ENCODE results near the gene CPEB1. TPM values are rescaled to one million over a fixed set of nuclear protein-coding genes. Genes with fewer than 3 reads are reported as not detected.

CPEB1 gene
- polyA plus RNA-seq, 2 of the 4 experiments (the other 2 are of a cell fraction), result 2.7 to 7.0 TPM

DNA sequence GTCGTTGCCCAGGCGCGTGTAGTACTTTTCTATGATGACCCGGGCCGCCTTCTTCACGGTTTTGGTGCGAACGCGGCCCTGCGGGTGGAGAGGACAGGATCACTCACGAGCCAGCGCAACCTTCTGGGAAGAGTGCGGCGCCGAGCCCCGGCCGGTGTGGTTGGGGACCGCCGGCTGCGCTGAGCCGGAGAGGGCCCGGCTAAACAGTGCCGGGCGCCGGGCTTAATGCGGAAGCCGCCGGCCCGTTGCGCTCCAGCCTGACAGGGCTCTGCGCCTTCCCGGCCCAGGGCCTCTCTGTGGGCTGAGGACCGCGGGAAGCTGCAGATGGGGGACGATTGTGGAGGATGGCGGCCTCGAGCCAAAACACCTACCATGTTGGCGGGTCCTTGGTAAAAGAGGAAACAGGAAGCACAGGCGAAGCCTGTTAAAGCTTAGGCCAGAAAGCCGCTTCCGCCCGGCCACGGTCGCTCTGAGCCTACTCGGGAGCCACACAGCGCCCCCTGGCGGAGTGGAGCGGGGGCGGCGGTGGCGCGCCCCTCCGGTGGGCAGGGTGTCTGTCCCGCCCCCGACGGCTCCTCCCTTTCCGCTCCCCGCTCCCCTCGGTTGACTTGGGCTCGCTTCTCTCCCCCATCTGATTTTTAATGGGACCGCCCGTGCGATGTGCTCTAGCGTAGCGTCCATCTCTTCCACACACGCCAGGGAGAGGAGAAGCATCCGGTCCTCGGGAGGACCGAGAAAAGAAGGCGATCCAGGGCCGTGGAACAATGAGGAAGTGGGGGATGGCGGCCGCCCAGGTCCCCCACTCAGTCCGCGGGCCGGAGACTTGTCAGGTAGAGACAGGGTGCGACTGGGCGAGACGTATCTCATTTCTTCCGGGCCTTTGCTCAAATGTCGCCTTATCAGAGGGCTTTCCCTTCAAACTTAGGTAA lies 106.8 kb downstream of the CPEB1 start, which contains the start of gene RPS17 (continued):
- TF ChIP-seq, protein P1, sequence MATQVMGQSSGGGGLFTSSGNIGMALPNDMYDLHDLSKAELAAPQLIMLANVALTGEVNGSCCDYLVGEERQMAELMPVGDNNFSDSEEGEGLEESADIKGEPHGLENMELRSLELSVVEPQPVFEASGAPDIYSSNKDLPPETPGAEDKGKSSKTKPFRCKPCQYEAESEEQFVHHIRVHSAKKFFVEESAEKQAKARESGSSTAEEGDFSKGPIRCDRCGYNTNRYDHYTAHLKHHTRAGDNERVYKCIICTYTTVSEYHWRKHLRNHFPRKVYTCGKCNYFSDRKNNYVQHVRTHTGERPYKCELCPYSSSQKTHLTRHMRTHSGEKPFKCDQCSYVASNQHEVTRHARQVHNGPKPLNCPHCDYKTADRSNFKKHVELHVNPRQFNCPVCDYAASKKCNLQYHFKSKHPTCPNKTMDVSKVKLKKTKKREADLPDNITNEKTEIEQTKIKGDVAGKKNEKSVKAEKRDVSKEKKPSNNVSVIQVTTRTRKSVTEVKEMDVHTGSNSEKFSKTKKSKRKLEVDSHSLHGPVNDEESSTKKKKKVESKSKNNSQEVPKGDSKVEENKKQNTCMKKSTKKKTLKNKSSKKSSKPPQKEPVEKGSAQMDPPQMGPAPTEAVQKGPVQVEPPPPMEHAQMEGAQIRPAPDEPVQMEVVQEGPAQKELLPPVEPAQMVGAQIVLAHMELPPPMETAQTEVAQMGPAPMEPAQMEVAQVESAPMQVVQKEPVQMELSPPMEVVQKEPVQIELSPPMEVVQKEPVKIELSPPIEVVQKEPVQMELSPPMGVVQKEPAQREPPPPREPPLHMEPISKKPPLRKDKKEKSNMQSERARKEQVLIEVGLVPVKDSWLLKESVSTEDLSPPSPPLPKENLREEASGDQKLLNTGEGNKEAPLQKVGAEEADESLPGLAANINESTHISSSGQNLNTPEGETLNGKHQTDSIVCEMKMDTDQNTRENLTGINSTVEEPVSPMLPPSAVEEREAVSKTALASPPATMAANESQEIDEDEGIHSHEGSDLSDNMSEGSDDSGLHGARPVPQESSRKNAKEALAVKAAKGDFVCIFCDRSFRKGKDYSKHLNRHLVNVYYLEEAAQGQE (IDR thresholded peaks at IDR 0.05), result no peak; the same call in 1 of the 2 replicates
- TF ChIP-seq RFX5 (IDR thresholded peaks at IDR 0.05), result 0 out of 2 replicates have a peak, but pooled peaks have one; percentile 30
- peak; percentile 93 for TF ChIP-seq PHF8 (IDR thresholded peaks at IDR 0.05; ENCODE audit: borderline replicate concordance, low read depth)
- TF ChIP-seq, protein P2, sequence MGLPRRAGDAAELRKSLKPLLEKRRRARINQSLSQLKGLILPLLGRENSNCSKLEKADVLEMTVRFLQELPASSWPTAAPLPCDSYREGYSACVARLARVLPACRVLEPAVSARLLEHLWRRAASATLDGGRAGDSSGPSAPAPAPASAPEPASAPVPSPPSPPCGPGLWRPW (IDR thresholded peaks at IDR 0.05), result no peak
- TF ChIP-seq, protein P3, sequence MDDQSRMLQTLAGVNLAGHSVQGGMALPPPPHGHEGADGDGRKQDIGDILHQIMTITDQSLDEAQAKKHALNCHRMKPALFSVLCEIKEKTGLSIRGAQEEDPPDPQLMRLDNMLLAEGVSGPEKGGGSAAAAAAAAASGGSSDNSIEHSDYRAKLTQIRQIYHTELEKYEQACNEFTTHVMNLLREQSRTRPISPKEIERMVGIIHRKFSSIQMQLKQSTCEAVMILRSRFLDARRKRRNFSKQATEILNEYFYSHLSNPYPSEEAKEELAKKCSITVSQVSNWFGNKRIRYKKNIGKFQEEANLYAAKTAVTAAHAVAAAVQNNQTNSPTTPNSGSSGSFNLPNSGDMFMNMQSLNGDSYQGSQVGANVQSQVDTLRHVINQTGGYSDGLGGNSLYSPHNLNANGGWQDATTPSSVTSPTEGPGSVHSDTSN (IDR thresholded peaks at IDR 0.05), result peak; percentile 68

DNA sequence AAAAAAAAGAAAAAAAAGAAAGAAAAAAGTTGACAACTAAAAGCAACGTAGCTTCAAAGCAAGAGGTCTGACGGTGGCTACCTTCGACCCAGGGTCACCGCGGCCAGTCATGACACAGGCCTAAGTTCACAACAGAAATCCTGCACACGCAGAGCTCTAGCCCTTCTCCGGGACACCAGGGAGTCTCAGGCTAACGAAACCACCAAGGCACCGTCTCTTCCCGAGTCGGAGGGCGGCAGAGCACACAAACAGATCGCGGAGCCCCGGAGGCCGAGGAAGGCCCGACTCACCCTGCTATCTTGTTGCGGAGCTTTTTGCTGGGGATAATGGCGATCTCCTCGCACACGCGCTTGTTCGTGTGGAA lies 107.5 kb downstream of the CPEB1 start:
- peaks cover 28% of the 10 kb centered on the region for H3K4me1 ChIP-seq
- CTCF ChIA-PET, result interaction anchor here (0.6 to 8.3 kb wide), 25 partner anchors 9 to 492 kb away, joined by 3 to 108 read pairs (median 3); partner anchors contain the start of genes C15orf40, CPEB1 and WHAMM
- POLR2A ChIA-PET, result interaction anchor here (1.0 to 2.8 kb wide), 18 partner anchors 9 to 1028 kb away, joined by 3 to 52 read pairs (median 5); partner anchors contain the start of genes C15orf40, CPEB1, EFL1 and RAMAC
- H3K4me3 ChIP-seq, result peak overlapping the region; percentile 79
- H3K9me3 ChIP-seq, result no peaks in the 10 kb centered on the region
- peak overlapping the region; percentile 95 for H3K4me2 ChIP-seq
- TF ChIP-seq ESRRA (IDR thresholded peaks at IDR 0.05; ENCODE audit: borderline replicate concordance, low read length) (no peak), FOXS1 (CRISPR knock-in tag; IDR thresholded peaks at IDR 0.05) (no peak), HDAC2 (IDR thresholded peaks at IDR 0.05) (no peak), PHF8 (IDR thresholded peaks at IDR 0.05; ENCODE audit: borderline replicate concordance, low read depth) (no peak), HOXB13 (CRISPR knock-in tag; IDR thresholded peaks at IDR 0.05; ENCODE audit: low read depth) (no peak), CHD2 (IDR thresholded peaks at IDR 0.05; ENCODE audit: low read length, partially characterized antibody) (no peak), HEYL (CRISPR knock-in tag; IDR thresholded peaks at IDR 0.05) (no peak), EP300 (IDR thresholded peaks at IDR 0.05) (no peak), NR3C1 (IDR thresholded peaks at IDR 0.05) (no peak), RNF2 (IDR thresholded peaks at IDR 0.05; ENCODE audit: borderline replicate concordance, low read depth) (no peak), CBX2 (IDR thresholded peaks at IDR 0.05; ENCODE audit: borderline replicate concordance, low read depth) (no peak), POLR2A (IDR thresholded peaks at IDR 0.05; ENCODE audit: low read length) (no peak)
- TF ChIP-seq, protein P4, sequence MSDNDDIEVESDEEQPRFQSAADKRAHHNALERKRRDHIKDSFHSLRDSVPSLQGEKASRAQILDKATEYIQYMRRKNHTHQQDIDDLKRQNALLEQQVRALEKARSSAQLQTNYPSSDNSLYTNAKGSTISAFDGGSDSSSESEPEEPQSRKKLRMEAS (IDR thresholded peaks at IDR 0.05), result no peak
- TF ChIP-seq, protein P5, sequence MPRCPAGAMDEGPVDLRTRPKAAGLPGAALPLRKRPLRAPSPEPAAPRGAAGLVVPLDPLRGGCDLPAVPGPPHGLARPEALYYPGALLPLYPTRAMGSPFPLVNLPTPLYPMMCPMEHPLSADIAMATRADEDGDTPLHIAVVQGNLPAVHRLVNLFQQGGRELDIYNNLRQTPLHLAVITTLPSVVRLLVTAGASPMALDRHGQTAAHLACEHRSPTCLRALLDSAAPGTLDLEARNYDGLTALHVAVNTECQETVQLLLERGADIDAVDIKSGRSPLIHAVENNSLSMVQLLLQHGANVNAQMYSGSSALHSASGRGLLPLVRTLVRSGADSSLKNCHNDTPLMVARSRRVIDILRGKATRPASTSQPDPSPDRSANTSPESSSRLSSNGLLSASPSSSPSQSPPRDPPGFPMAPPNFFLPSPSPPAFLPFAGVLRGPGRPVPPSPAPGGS (IDR thresholded peaks at IDR 0.05), result no peak
- TF ChIP-seq, protein P2 (IDR thresholded peaks at IDR 0.05), result no peak
- FAIRE-seq (no peak), DNase-seq (ENCODE audit: low read depth in 1 of 2, low spot score in 1 of 2) (no peak), ATAC-seq (peak; percentile 0 to 3; a peak in 3 of 6 replicates)
- 0% methylated on average over 23 of the region's 23 CpGs for WGBS (ENCODE audit: missing lambda C conversion rate)
- H3K27ac ChIP-seq, result peak overlapping the region; percentile 89 to 94

Measured in A549 (cell line).